OCI-M2 (cell line): ENCODE data around the gene GALNTL6.
"Not testable (repeated sequence)": the region's sequence is repeated elsewhere in the genome, so short reads cannot be mapped to it uniquely, and the experiment has no call there.

ENCODE experiments used
- DNase-seq: peaks from one replicate; lab custom pipeline; 2025; ENCODE audit not compliant: unreplicated experiment; lab: John Stamatoyannopoulos, UW

The GALNTL6 gene

GRCh38 chr4:172362569-172362968 is 549.4 kb downstream of the GALNTL6 start:
- no peak for DNase-seq

DNA sequence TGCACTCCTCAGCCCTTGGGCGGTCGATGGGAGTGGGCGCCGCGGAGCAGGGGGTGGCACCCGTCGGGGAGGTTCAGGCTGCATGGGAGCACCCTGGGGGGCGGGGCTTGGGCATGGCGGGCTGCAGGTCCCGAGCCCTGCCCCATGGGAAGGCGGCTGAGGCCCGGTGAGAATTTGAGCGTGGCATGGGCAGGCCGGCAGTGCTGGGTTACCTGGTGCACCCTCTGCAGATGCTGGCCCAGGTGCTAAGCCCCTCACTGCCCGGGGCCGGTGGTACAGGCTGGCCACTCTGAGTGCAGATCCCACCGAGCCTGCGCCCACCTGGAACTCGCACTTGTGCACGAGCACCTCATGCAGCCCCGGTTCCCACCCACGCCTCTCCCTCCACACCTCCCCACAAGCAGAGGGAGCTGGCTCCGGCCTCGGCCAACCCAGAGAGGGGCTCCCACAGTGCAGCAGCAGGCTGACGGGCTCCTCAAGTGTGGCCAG is 556.3 kb downstream of the GALNTL6 start:
- no peak for DNase-seq

DNA sequence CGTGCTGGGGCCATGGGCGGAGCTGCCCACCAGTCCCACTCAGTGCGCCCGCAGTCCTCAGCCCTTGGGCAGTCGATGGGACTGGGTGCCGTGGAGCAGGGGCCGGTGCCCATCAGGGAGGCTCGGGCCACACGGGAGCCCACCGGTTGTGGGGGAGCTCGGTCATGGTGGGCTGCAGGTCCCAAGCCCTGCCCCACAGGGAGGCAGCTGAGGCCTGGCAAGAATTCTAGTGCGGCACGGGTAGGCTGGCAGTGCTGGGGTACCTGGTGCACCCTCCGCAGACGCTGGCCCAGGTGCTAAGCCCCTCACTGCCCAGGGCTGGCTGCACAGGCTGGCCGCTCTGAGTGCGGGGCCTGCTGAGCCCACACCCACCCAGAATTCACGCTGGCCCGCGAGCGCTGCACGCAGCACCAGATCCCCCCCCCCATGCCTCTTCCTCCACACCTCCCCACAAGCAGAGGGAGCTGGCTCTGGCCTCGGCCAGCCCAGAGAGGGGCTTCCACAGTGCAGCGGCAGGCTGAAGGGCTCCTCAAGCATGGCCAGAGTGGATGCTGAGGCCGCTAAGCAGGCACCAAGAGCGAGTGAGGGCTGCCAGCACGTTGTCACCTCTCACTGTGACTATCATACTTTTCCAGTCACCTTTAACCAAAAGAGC is 564.4 kb downstream of the GALNTL6 start:
- no peak for DNase-seq

DNA sequence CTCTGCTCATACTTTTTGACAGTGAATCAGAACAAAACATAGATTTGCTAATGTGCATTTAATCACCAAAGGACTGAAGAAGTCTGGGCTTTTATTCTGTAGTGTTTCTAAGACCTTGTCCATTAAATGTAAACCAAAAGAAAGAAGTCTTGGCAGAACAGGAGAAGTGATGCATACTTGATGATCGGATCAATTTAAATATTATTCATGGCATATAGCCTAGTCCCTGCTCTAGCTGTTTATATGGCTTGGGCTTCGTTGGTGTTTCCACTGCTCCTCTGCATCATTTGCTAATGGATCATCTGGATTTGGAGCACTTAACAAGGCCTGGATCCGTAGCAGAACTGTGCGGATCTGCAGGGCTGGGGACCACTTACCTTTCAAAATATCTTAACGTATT is 566.6 kb downstream of the GALNTL6 start:
- no peak for DNase-seq

GRCh38 chr4:172390331-172390730 is 577.1 kb downstream of the GALNTL6 start:
- DNase-seq: no peak

DNA sequence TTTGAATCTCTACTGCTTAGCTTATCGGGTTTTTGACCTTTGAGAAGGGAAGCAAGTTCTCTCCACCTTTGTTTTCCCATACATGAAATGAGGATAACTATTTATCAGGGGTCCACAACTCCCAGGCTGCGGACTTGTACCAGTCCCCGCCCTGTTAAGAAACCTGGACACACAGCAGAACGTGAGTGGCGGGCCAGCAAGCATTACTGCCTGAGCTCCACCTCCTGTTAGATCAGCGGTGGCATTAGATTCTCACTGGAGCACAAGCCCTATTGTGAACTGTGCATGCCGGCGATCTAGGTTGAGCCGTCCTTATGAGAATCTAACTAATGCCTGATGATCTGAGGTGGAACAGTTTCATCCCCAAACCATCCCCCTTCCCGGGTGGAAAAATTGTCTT is 579.5 kb downstream of the GALNTL6 start:
- no peak for DNase-seq

DNA sequence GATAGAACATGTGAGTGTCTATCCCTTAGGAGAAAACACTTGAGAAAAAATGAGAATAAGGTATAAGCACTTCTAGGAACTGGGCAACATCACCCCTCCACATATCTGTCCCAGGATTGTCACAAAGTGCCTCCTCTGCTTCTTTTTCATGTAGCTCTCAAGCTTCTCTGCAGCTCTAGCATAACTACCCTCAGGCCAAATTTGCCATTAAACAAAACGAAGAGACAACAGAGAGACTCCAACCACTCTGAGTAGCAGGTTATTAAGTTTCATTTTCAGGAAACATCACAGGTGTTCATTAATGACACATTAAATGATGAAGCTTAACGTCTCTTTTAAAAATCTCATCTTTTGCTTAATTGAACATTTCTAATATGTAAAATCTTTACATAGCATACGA is 580.0 kb downstream of the GALNTL6 start:
- DNase-seq: no peak

GRCh38 chr4:172404676-172405075 is 591.5 kb downstream of the GALNTL6 start:
- no peak for DNase-seq

GRCh38 chr4:172410363-172410762 is 597.2 kb downstream of the GALNTL6 start:
- DNase-seq: no peak

- DNase-seq: no peak
These were observed 597.9 kb downstream of the GALNTL6 start for GRCh38 chr4:172411149-172411548.

DNA sequence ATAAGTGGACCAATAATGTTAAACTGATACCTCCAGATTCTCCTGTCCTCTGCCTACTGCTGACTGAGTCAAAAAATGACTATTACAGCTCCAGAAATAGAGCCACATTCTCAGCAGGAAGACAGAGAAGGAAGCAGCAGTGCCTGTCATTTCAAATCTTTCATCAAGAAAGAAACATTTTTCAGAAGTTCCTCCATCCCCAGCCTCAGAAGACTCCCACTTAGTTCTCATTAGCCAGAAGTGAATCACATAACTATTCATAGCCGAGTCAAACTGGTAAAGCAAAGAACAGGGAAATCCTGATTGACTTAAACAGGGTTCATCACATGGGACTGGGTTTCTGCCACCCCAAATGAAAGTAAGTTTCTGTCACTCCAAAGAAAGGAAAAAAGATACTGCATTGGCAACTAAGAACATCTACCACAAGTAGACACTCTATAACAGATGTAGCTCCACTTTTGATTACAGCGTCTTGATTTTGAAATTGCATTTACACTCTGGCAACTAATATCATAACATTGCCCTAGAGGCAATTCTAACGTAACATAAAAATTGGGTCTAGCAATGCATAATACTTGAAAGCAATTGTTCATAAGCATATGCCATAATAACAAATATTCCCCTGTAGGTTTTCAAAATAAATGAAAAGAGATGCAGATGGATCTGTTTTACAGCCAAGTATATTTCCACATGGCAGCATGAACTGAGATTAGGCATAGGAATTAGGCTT is 599.8 kb downstream of the GALNTL6 start:
- DNase-seq: no peak

DNA sequence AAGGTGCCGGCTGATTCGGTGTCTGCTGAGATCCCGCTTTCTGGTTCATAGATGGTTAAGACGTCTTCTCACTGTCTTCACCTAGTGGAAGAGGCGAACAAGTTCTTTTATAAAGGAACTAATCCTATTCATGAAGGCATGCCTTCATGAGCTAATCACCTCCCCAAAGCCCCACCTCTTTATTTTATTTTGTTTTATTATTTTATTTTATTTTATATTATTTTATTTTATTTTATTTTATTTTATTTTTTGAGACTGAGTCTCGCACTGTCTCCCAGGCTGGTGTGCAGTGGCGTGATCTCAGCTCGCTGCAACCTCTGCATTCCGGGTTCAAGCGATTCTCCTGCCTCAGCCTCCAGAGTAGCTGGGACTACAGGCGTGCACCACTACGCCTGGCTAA is 615.8 kb downstream of the GALNTL6 start:
- not testable (repeated sequence) for DNase-seq

- DNase-seq: no peak
These were observed 667.3 kb downstream of the GALNTL6 start for GRCh38 chr4:172480471-172480870.

DNA sequence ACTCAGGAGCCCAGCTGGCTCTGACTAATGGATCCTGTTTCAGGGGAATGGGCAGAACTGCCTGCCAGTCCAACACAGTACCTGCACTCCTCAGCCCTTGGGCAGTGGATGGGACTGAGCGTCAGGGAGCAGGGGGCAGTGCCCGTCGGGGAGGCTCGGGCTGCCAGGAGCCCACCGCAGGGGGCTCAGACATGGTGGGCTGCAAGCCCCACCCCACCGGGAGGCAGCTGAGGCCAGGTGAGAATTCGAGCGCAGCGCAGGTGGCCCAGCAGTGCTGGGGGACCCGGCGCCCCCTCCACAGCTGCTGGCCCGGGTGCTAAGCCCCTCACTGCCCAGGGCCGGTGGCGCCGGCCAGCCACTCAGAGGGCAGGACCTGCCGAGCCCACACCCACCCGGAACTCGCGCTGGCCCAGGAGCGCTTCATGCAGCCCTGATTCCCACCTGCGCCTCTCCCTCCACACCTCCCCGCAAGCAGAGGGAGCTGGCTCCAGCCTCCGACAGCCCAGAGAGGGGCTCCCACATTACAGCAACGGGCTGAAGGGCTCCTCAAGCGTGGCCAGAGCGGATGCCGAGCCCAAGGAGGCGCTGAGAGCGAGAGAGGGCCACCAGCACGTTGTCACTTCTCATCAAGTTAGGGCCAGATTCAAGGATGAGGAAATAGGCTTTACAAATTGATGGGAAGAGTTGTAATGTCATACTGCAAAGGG is 668.8 kb downstream of the GALNTL6 start:
- no peak for DNase-seq

GRCh38 chr4:172485007-172485406 is 671.8 kb downstream of the GALNTL6 start:
- DNase-seq: no peak

GRCh38 chr4:172486531-172486930 is 673.3 kb downstream of the GALNTL6 start:
- no peak for DNase-seq

DNA sequence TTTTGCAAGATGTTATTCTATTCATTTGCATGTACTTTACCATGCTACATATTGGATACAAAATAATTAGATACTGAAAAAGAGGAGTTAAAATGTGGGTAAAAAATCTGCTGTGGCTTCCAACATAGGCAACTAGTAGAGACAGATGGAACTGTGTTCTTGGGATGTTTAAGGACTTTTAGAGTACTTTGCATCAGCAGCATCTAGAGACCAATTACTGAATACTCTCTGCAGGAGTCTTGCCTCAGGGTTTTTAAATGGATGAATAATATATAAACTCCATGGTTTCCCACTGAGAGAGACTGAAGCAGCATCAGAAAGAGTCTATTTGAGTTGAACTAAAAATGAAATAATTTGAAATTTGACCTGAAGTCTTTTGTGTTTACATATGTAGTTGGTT is 676.7 kb downstream of the GALNTL6 start:
- DNase-seq: no peak

GRCh38 chr4:172495769-172496168 is 682.6 kb downstream of the GALNTL6 start:
- no peak for DNase-seq

- no peak for DNase-seq
These were observed 684.1 kb downstream of the GALNTL6 start for GRCh38 chr4:172497321-172497720.

DNA sequence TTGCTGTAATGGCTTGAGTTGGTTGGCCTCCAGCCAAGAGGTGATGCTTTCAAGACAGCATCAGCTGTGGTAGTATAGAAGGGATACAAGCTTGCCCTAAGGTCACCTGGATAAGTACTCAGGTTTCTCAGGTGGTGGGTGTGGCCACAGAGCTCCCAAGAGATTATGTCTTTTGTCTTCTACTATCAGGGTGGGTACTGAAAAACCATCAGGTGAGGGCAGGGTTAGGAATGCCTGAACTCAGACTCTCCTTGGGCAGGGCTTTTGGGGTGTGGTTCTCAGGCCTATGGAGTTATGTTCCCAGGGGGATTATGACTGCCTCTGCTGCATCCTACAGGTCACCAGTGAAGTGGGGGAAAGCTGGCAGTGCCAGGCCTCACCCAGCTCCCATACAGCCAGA is 700.8 kb downstream of the GALNTL6 start:
- DNase-seq: no peak

- no peak for DNase-seq
These were observed 701.6 kb downstream of the GALNTL6 start for GRCh38 chr4:172514801-172515200.

DNA sequence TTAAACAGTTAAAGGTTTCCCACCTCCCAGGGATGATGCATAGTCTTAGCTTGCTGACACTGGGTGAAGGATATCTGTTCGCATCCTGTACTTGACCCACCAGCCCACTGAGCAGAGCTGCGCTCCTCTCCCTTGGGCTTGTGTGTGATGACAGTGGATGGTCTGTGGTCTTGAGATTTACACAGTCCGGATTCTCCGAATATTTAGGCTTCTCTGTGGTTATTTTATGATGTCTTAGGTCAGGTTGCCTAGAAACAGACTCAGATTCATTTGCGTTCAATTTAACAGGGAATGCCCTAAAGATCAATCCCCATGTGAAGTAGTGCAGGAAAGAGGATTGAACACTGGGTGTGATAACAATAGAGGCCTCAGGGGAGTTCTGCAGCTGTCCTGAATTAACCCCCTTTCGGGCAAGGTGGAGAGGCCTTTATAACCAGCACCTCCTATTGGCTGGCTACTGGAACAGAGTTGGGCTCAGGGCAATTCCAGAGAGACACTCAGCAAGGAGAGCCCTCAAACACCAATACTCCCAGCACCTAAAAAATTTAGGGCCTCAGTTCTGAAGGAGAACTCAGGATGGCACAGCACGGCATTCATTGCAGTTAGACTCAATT is 702.2 kb downstream of the GALNTL6 start:
- no peak for DNase-seq
